Panc1 (cell line): ENCODE data around the gene ELP5. TPM values are rescaled to one million over a fixed set of nuclear protein-coding genes. Genes with fewer than 3 reads are reported as not detected.
A peak's percentile ranks its signal among the peaks of the same experiment; 100 is the strongest.

ENCODE experiments used
- ATAC-seq: fragments of 200-7000 bp; cut with Tn5 transposase; 2 replicates; pipeline ENCODE4 v1.9.1; 2020; ENCODE audit warnings: mild to moderate bottlenecking, moderate library complexity
- BruUV-seq: library from RNA; stranded (reverse); fragments of 400-500 nt; replicated peaks from 2 replicates; lab custom pipeline; 2021; lab: Mats Ljungman, UMichigan
- CTCF ChIA-PET: fragments of 300-600 bp; sonication (Branson Sonifier 250); formaldehyde crosslinking; loops from one replicate; lab custom pipeline; 2022; ENCODE audit warnings: antibody characterized with exemption; lab: Charles Lee
- POLR2A ChIA-PET: fragments of 300-600 bp; sonication (Branson Sonifier 250); formaldehyde crosslinking; loops from one replicate; lab custom pipeline; 2022; ENCODE audit warnings: antibody characterized with exemption; lab: Charles Lee
- DNase-seq: peaks from one replicate; pipeline ENCODE4 v3.0.0-alpha.2; 2010; ENCODE audit warnings: low read depth, low spot score
- H3K27ac ChIP-seq: 2 replicates; pipeline ENCODE4 v1.5.1; 2011; ENCODE audit warnings: mild to moderate bottlenecking, low read length, inconsistent platforms
- H3K27me3 ChIP-seq: fragments of 200-500 bp; sonication (Bioruptor generic); 2 replicates; pipeline ENCODE4 v1.6.0; 2014; ENCODE audit warnings: low read length, inconsistent platforms; ENCODE audit not compliant: control insufficient read depth, insufficient read depth
- H3K36me3 ChIP-seq: fragments of 200-500 bp; sonication (Bioruptor generic); 2 replicates; pipeline ENCODE4 v1.5.1; 2014; ENCODE audit warnings: inconsistent platforms, mild to moderate bottlenecking, low read length, moderate library complexity; ENCODE audit not compliant: control insufficient read depth, insufficient read depth
- H3K4me1 ChIP-seq: 2 replicates; pipeline ENCODE4 v1.5.1; 2011; ENCODE audit warnings: inconsistent platforms, mild to moderate bottlenecking, low read length, moderate library complexity; ENCODE audit not compliant: control insufficient read depth, insufficient read depth
- H3K4me3 ChIP-seq, 2 experiments: 2 replicates each; pipeline ENCODE4 v1.5.1; 2011 to 2012; ENCODE audit warnings: low read depth in 2 of 2, low read length in 2 of 2, mild to moderate bottlenecking in 2 of 2, inconsistent platforms in 1 of 2, moderate library complexity in 1 of 2
- H3K9me3 ChIP-seq: fragments of 200-500 bp; sonication (Bioruptor generic); 2 replicates; pipeline ENCODE4 v1.5.1; 2014; ENCODE audit warnings: low read depth, mild to moderate bottlenecking, inconsistent platforms, low read length, moderate library complexity; ENCODE audit not compliant: control insufficient read depth, insufficient read depth
- CTCF ChIP-seq: fragments of 450-650 bp; IDR thresholded peaks from 2 replicates; pipeline ENCODE4 v1.5.1; 2017; ENCODE audit warnings: mild to moderate bottlenecking
- POLR2AphosphoS5 ChIP-seq: IDR thresholded peaks from 2 replicates; pipeline ENCODE4 v1.6.1; 2012; ENCODE audit warnings: mild to moderate bottlenecking, low read depth, low read length, moderate library complexity
- REST ChIP-seq, 2 experiments: IDR thresholded peaks; 2 replicates each; pipeline ENCODE4 v1.6.1; 2011 to 2012; ENCODE audit warnings: low read depth in 2 of 2, control low read depth in 1 of 2, low read length in 1 of 2, mild to moderate bottlenecking in 1 of 2, moderate library complexity in 1 of 2; ENCODE audit not compliant: insufficient read depth in 1 of 2
- SIN3A ChIP-seq: IDR thresholded peaks from 2 replicates; pipeline ENCODE4 v1.6.1; 2012; ENCODE audit warnings: low read depth, mild to moderate bottlenecking, low read length, moderate library complexity, borderline replicate concordance; ENCODE audit not compliant: insufficient read depth
- TCF7L2 ChIP-seq: IDR thresholded peaks from 2 replicates; pipeline ENCODE4 v1.6.1; 2011; ENCODE audit warnings: mild to moderate bottlenecking, low read depth, low read length, inconsistent platforms
- in situ Hi-C: cut with HindIII; loops from 2 replicates; pipeline ENCODE4 v1.10.0; 2016; ENCODE audit warnings: low sequenced_read_pairs, low pct_unique_long_range_greater_than_20kb
- intact Hi-C: fragments of 100-400 bp; cut with micrococcal nuclease; formaldehyde crosslinking; loops from one replicate; pipeline ENCODE4 v1.10.0; 2022; ENCODE audit not compliant: unreplicated experiment
- total RNA-seq: library from RNA; stranded (reverse); gene quantifications from one replicate; pipeline ENCODE4 v1.2.1, GENCODE V29; 2021; ENCODE audit not compliant: unreplicated experiment

ELP5 gene
- total RNA-seq, 1 experiment from 2014 or later: 89.5 TPM

- DNase-seq (no peak), ATAC-seq (no peak)
- ChIA-PET CTCF (interaction anchor here (1.3 kb wide), 1 partner anchor 16 kb away, joined by 3 read pairs; no protein-coding TSS in a partner anchor), POLR2A (no interaction called here)
- BruUV-seq: no TSS peak
- H3K4me3 ChIP-seq: peak overlapping the region; percentile 79 to 83
- H3K4me1 ChIP-seq: peaks cover 46% of the 10 kb centered on the region
- intact Hi-C loops: no loop called here
- TF ChIP-seq CTCF (no peak), REST (IDR thresholded peaks at IDR 0.05; ENCODE audit: insufficient read depth in 1 of 2, low read depth in 2 of 2, low read length in 1 of 2) (no peak), TCF7L2 (no peak), POLR2AphosphoS5 (no peak), SIN3A (no peak)
- peak overlapping the region; percentile 88 for H3K27ac ChIP-seq
- no peaks in the 10 kb centered on the region for H3K9me3 ChIP-seq
- in situ Hi-C loops: no loop called here
- H3K27me3 ChIP-seq: no peaks in the 10 kb centered on the region
- H3K36me3 ChIP-seq: peaks cover 7% of the 10 kb centered on the region
Measured at GRCh38 chr17:7236808-7237207, 15.2 kb upstream of the ELP5 start.

GRCh38 chr17:7237266-7237760 is 14.7 kb upstream of the ELP5 start:
- intact Hi-C loops: no loop called here
- no peaks in the 10 kb centered on the region for H3K9me3 ChIP-seq

More at GRCh38 chr17:7237266-7237760, 14.7 kb upstream of the ELP5 start:
- H3K4me1 ChIP-seq: peaks cover 41% of the 10 kb centered on the region
- H3K36me3 ChIP-seq: peaks cover 7% of the 10 kb centered on the region
- ATAC-seq (no peak), DNase-seq (no peak)
- in situ Hi-C loops: no loop called here
- peak overlapping the region; percentile 79 to 83 for H3K4me3 ChIP-seq
- no TSS peak for BruUV-seq
- ChIA-PET CTCF (interaction anchor here (0.6 to 1.3 kb wide), 2 partner anchors 16 to 17 kb away, joined by 3 to 4 read pairs; no protein-coding TSS in a partner anchor), POLR2A (no interaction called here)
- H3K27ac ChIP-seq: peak overlapping the region; percentile 88
- no peaks in the 10 kb centered on the region for H3K27me3 ChIP-seq
- TF ChIP-seq REST (IDR thresholded peaks at IDR 0.05; ENCODE audit: insufficient read depth in 1 of 2, low read depth in 2 of 2, low read length in 1 of 2): no peak
- no peak for TF ChIP-seq POLR2AphosphoS5
- no peak for TF ChIP-seq SIN3A
- no peak for TF ChIP-seq CTCF
- no peak for TF ChIP-seq TCF7L2
